ENCODE results near the gene INCENP. TPM values are rescaled to one million over a fixed set of nuclear protein-coding genes. Genes with fewer than 3 reads are reported as not detected.

The INCENP gene
- total RNA-seq, 6 experiments from 2014 or later = 6.4 to 8.9 (median 7.1) TPM

DNA sequence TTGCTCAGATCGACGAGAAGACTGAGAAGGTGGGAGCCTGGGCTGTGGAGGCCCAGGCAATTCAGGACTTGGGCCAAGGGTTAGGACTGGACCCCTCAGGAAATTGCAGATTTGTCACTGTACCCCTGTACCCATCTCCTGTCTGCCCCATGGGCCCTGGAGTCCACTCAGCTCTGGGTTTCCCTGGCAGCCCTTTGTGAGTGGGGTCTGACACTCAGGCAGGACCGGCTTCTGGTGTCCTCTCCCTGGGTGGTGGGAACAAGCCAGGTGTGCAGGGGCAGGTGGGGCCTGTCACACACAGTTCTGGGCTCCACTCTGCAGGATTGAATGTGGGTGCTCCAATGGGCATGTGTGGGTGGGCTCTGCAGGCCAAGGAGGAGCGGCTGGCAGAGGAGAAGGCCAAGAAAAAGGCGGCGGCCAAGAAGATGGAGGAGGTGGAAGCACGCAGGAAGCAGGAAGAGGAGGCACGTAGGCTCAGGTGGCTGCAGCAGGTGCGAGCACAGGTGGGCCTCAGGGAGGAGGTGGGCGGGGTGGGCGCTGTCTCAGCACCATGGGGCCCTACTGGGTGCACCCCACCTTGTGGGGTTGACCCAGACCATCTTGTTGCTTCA, 21.6 kb downstream of the INCENP start:
- Histone ChIP-seq H3K4me1 (no peaks in the 10 kb centered on the region), H3K36me3 (peaks cover 0 to 20% (median 0%) of the 10 kb centered on the region in 4 donors), H3K27me3 (no peaks in the 10 kb centered on the region), H3K4me3 (no peak overlapping the region), H3K27ac (no peak overlapping the region), H3K9me3 (no peaks in the 10 kb centered on the region)
- intact Hi-C loops (cut with DNase I) = no loop called here
- TF ChIP-seq POLR2A (IDR thresholded peaks at IDR 0.05) = no peak
- TF ChIP-seq CTCF (IDR thresholded peaks at IDR 0.05) = no peak
- DNase-seq = no peak
- no peak for ATAC-seq
- 100% methylated on average over 2 of the region's 11 CpGs for WGBS (ENCODE audit: insufficient coverage, low coverage, low lambda C conversion rate, missing lambda C conversion rate)

GRCh38 chr11:62146476-62147200, 22.8 kb downstream of the INCENP start:
- no peaks in the 10 kb centered on the region for H3K4me1 ChIP-seq
- TF ChIP-seq POLR2A (IDR thresholded peaks at IDR 0.05) = no peak
- TF ChIP-seq CTCF (IDR thresholded peaks at IDR 0.05) = no peak
- no peaks in the 10 kb centered on the region for H3K27me3 ChIP-seq
- H3K9me3 ChIP-seq = no peaks in the 10 kb centered on the region
- DNase-seq (no peak), ATAC-seq (no peak)
- H3K4me3 ChIP-seq = no peak overlapping the region
- H3K27ac ChIP-seq = no peak overlapping the region
- intact Hi-C loops (cut with DNase I) = no loop called here
- WGBS (ENCODE audit: insufficient coverage, low coverage, low lambda C conversion rate, missing lambda C conversion rate) = 93% methylated on average over 22 of the region's 36 CpGs
- H3K36me3 ChIP-seq = peaks cover 0 to 20% (median 0%) of the 10 kb centered on the region in 4 donors

DNA sequence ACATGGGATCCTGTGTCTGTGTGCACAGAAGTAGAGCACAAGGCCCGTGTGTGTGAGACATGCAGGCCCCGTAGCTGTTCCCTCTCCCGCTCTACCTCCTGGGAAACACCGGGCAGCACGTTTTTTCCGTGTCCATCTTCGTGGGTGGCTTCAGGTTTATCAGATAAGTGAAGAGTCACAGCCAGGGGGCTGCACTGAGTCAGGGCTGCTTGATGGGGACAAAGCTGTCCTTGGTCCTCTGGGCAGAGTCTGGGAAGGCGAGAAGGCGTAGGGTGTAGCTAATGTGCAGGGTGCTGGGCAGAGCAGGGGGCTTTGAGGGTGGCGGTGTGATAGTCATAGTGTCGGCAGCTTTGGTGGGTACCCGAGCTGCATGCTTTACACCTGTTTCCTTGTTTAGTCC, 23.7 kb downstream of the INCENP start:
- Histone ChIP-seq H3K27me3 (no peaks in the 10 kb centered on the region), H3K36me3 (peaks cover 0 to 26% (median 0%) of the 10 kb centered on the region in 4 donors), H3K27ac (no peak overlapping the region), H3K4me1 (no peaks in the 10 kb centered on the region), H3K4me3 (no peak overlapping the region), H3K9me3 (no peaks in the 10 kb centered on the region)
- no peak for TF ChIP-seq POLR2A (IDR thresholded peaks at IDR 0.05)
- TF ChIP-seq CTCF (IDR thresholded peaks at IDR 0.05) = no peak
- DNase-seq = no peak
- WGBS (ENCODE audit: insufficient coverage, low coverage, low lambda C conversion rate, missing lambda C conversion rate) = 96% methylated on average over 8 of the region's 12 CpGs
- intact Hi-C loops (cut with DNase I) = no loop called here
- ATAC-seq = no peak

DNA sequence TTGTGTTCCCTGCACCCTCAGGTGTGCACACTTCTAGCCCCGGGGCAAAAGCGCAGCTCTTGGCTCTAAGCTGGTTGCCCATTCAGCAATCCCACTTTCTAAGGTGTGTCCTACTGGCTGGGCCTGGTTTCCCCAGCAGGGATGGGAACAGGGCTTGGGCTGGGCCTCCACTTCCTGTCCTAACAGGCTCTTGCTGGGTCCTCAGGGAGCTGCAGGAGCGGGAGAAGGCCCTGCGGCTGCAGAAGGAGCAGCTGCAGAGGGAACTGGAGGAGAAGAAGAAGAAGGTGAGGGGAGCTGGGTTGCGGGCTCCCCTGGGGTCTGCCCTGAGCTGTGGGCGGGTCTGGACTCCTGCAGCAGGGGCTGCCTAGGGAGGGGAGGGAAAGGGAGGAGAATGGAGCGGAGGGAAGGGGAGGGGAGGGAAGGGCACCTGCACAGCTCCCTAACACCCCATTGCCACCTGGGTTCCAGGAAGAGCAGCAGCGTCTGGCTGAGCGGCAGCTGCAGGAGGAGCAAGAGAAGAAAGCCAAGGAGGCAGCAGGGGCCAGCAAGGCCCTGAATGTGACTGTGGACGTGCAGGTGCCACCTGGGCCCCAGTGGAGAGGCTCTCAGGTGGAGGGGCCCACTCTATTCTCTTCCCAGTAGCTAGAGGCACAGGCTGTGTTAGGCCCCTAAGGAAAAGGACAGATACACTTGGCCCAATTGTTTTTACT, 24.6 kb downstream of the INCENP start:
- no peaks in the 10 kb centered on the region for H3K27me3 ChIP-seq
- peaks cover 0 to 26% (median 0%) of the 10 kb centered on the region in 4 donors for H3K36me3 ChIP-seq
- H3K4me1 ChIP-seq = no peaks in the 10 kb centered on the region
- DNase-seq (no peak), ATAC-seq (no peak)
- H3K9me3 ChIP-seq = no peaks in the 10 kb centered on the region
- no peak overlapping the region for H3K4me3 ChIP-seq
- no peak overlapping the region for H3K27ac ChIP-seq
- TF ChIP-seq POLR2A (IDR thresholded peaks at IDR 0.05) = no peak
- TF ChIP-seq CTCF (IDR thresholded peaks at IDR 0.05) = no peak
- intact Hi-C loops (cut with DNase I) = no loop called here
- 86% methylated on average over 6 of the region's 10 CpGs for WGBS (ENCODE audit: insufficient coverage, low coverage, low lambda C conversion rate, missing lambda C conversion rate)

Measured in right lobe of liver (tissue), 6 donors.